ENCODE data around the gene CREB3L1.

- no peak for TF ChIP-seq CTCF (IDR thresholded peaks at IDR 0.05)
- TF ChIP-seq ZFX (IDR thresholded peaks at IDR 0.05; ENCODE audit: borderline replicate concordance): no peak
Observed at GRCh38 chr11:46333394-46333947, 56.0 kb downstream of the CREB3L1 start.

Data from 22Rv1 (cell line).